Colonic mucosa (tissue), 4 donors: ENCODE results near the gene ARHGEF37. TPM values are rescaled to one million over a fixed set of nuclear protein-coding genes. Genes with fewer than 3 reads are reported as not detected.
A peak's percentile ranks its signal among the peaks of the same experiment; 100 is the strongest.

ENCODE experiments used
- DNase-seq: peaks from one replicate; pipeline ENCODE4 v3.0.0-alpha.2; 2020
- H3K27ac ChIP-seq: fragments of 200-600 bp; one replicate; pipeline ENCODE4 v1.8.0; 2021
- H3K27me3 ChIP-seq: fragments of 200-600 bp; one replicate; pipeline ENCODE4 v1.8.0; 2021
- H3K36me3 ChIP-seq: fragments of 200-600 bp; one replicate; pipeline ENCODE4 v1.8.0; 2021
- H3K4me1 ChIP-seq: fragments of 200-600 bp; one replicate; pipeline ENCODE4 v1.8.0; 2021; ENCODE audit warnings: mild to moderate bottlenecking
- H3K4me3 ChIP-seq: fragments of 200-600 bp; one replicate; pipeline ENCODE4 v1.8.0; 2021
- H3K9ac ChIP-seq, 2 donors: one replicate each; pipeline ENCODE4 v1.7.0; 2013; ENCODE audit warnings: control low read depth in 2 of 2, low read depth in 2 of 2, low read length in 2 of 2
- H3K9me3 ChIP-seq: fragments of 200-600 bp; one replicate; pipeline ENCODE4 v1.8.0; 2021
- intact Hi-C: fragments of 100-400 bp; cut with DNase I; formaldehyde crosslinking; loops from one replicate; pipeline ENCODE4 v1.14.1; 2022
- total RNA-seq, 2 donors: library from RNA; stranded (reverse); fragmentation: NEBNext Ultra II Directional in 1 of 2; extraction: Animal tissue kit (Norgen Biotek cat#: 25700) in 1 of 2; gene quantifications; one replicate each; pipeline ENCODE4 v1.2.1, GENCODE V29; 2021
- TF ChIP-seq, protein P1 (sequence below): fragments of 200-600 bp; IDR thresholded peaks from one replicate; pipeline ENCODE4 v1.8.0; 2022; ENCODE audit warnings: antibody characterized with exemption, mild to moderate bottlenecking
- donor health status: healthy.
- donor health status: DM: no; HTN: no; CAD: no.
- donor health status: DM: no; HTN: no; CAD: no.

Gene ARHGEF37
- total RNA-seq, 2 donors from 2014 or later, result 11.9 to 15.7 TPM

GRCh38 chr5:149630337-149630736, 49.0 kb downstream of the ARHGEF37 start:
- Histone ChIP-seq H3K4me1 (no peaks in the 10 kb centered on the region), H3K27ac (no peak overlapping the region), H3K9me3 (no peaks in the 10 kb centered on the region), H3K27me3 (no peaks in the 10 kb centered on the region), H3K9ac (no peak overlapping the region), H3K4me3 (no peak overlapping the region), H3K36me3 (no peaks in the 10 kb centered on the region)
- intact Hi-C loops, result no loop called here
- TF ChIP-seq, protein P1, sequence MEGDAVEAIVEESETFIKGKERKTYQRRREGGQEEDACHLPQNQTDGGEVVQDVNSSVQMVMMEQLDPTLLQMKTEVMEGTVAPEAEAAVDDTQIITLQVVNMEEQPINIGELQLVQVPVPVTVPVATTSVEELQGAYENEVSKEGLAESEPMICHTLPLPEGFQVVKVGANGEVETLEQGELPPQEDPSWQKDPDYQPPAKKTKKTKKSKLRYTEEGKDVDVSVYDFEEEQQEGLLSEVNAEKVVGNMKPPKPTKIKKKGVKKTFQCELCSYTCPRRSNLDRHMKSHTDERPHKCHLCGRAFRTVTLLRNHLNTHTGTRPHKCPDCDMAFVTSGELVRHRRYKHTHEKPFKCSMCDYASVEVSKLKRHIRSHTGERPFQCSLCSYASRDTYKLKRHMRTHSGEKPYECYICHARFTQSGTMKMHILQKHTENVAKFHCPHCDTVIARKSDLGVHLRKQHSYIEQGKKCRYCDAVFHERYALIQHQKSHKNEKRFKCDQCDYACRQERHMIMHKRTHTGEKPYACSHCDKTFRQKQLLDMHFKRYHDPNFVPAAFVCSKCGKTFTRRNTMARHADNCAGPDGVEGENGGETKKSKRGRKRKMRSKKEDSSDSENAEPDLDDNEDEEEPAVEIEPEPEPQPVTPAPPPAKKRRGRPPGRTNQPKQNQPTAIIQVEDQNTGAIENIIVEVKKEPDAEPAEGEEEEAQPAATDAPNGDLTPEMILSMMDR, result no peak
- no peak for DNase-seq

DNA sequence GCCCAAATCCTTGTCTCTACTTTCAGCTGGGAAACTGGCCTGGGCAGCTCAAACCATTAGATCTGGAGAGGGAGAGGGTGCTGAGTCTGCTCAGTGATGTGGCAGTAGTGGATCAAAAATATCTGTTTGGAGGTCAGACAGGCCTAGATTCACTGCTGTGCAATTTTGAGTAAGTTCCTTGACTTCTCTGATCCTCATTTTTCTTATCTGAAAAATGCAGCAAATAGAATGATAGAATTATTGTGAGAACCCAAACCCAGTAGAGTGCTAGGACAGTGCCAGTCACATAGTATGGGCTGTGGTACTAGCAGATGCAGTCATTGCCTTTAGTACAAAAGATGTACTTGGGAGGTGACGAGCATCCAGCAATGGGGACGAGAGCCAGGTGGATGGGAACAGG, 50.2 kb downstream of the ARHGEF37 start:
- no peak overlapping the region for H3K9ac ChIP-seq
- no peak overlapping the region for H3K4me3 ChIP-seq
- TF ChIP-seq, protein P1, result no peak
- H3K27ac ChIP-seq, result peak overlapping the region; percentile 60
- H3K36me3 ChIP-seq, result no peaks in the 10 kb centered on the region
- DNase-seq, result no peak
- intact Hi-C loops, result no loop called here
- H3K27me3 ChIP-seq, result no peaks in the 10 kb centered on the region
- H3K9me3 ChIP-seq, result no peaks in the 10 kb centered on the region
- H3K4me1 ChIP-seq, result no peaks in the 10 kb centered on the region

DNA sequence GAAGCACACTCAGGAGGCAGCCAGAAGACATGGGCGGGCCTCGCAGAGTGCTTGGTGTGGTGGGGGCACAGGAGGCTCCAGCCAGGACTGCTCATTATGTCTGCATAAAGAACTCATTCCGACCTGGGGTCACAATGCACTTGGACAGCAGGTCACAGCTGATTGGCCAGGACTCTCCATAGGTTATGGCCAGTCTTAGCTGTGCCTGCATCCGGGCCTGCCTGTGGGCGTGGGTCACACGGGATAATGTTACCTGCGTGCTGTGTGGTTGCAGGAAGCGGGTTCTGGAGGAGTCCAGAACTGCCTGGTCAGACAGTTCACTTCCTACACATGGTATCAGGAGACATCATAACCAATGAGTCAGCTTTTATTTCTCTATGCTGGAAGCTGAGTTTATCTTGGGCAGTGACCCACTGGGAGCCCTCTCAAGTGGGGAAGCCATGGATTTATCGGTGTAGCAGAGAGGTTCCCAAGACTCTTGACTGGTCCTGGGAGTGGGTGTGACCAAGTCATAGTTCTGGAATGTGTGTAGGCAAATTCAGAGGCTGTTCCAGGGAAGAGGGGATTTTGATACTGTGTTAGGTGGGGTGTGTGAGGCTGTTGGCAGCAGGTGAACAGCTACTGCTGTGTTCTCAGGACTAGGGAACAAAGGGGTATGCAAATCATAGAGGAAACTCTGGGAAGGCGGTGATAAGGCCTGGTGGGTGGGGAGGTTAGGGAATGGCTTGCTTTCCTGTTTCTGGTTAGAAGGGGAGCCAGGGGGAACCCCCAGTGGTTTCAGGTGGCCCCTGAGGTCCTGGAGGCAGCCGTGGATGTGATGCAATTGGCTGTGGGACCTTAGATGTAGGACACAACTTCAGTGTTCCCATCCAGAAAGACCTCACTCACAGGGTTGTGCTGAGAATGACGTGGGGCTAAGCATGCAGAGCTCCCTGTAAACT, 51.3 kb downstream of the ARHGEF37 start:
- Histone ChIP-seq H3K27ac (peak overlapping the region; percentile 60), H3K9ac (peak overlapping the region in 1 of 2 donors; percentile 47), H3K4me1 (no peaks in the 10 kb centered on the region)

GRCh38 chr5:149633476-149634350, 52.4 kb downstream of the ARHGEF37 start:
- no peak overlapping the region for H3K4me3 ChIP-seq
- TF ChIP-seq, protein P1, result no peak
- H3K27me3 ChIP-seq, result no peaks in the 10 kb centered on the region
- intact Hi-C loops, result no loop called here
- DNase-seq, result no peak
- H3K9ac ChIP-seq, result no peak overlapping the region
- H3K36me3 ChIP-seq, result no peaks in the 10 kb centered on the region
- H3K4me1 ChIP-seq, result no peaks in the 10 kb centered on the region
- H3K27ac ChIP-seq, result peak overlapping the region; percentile 60
- H3K9me3 ChIP-seq, result no peaks in the 10 kb centered on the region

More for the DNA sequence above, 51.3 kb downstream of the ARHGEF37 start:
- H3K36me3 ChIP-seq, result no peaks in the 10 kb centered on the region
- H3K4me3 ChIP-seq, result no peak overlapping the region
- TF ChIP-seq, protein P1, result no peak
- intact Hi-C loops, result no loop called here
- DNase-seq, result peak; percentile 66
- H3K9me3 ChIP-seq, result no peaks in the 10 kb centered on the region
- H3K27me3 ChIP-seq, result no peaks in the 10 kb centered on the region

DNA sequence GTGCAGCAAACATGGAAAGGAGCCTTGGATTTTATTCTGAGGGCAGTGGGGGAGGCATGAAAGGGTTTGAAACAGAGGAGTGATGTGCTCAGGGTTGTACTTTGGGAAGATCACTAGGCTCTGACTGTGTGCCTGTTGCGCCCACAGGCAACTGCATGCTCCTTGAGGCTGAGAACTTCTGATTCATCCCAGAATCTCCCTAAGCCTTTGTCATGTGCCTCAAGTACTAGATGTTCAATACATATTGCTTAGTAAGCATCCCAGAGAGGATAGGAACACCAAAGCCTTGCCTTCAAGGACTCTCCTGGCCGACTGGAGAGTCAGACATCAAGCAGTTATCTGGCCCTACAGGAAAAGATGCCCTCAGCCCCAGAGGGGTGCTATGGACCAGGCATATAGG, 54.1 kb downstream of the ARHGEF37 start:
- Histone ChIP-seq H3K27me3 (no peaks in the 10 kb centered on the region), H3K27ac (no peak overlapping the region), H3K9ac (no peak overlapping the region), H3K9me3 (no peaks in the 10 kb centered on the region), H3K4me3 (no peak overlapping the region), H3K36me3 (no peaks in the 10 kb centered on the region), H3K4me1 (peaks cover 2% of the 10 kb centered on the region)
- TF ChIP-seq, protein P1, result no peak
- no peak for DNase-seq
- intact Hi-C loops, result loop anchor here (5.0 kb wide), 1 partner anchor 357 kb away; no protein-coding TSS in a partner anchor
